Mesothelial cell of epicardium (in vitro differentiated cells): ENCODE data around the gene PSD2. TPM values are rescaled to one million over a fixed set of nuclear protein-coding genes. Genes with fewer than 3 reads are reported as not detected.

Experiments
- DNase-seq, 2 experiments: peaks; one replicate each; pipeline ENCODE4 v3.0.0; 2021; ENCODE audit warnings: low spot score in 2 of 2; ENCODE audit not compliant: unreplicated experiment in 2 of 2
- H3K27ac Mint-ChIP-seq: 2 replicates; pipeline ENCODE4 v1.8.0; 2021; ENCODE audit warnings: mixed read lengths
- H3K27me3 Mint-ChIP-seq: 2 replicates; pipeline ENCODE4 v1.8.0; 2021; ENCODE audit warnings: low read depth, mixed read lengths
- H3K36me3 Mint-ChIP-seq: 2 replicates; pipeline ENCODE4 v1.8.0; 2021; ENCODE audit warnings: mixed read lengths
- H3K4me1 Mint-ChIP-seq: 2 replicates; pipeline ENCODE4 v1.8.0; 2021; ENCODE audit warnings: mixed read lengths
- H3K4me3 Mint-ChIP-seq: 2 replicates; pipeline ENCODE4 v1.8.0; 2021; ENCODE audit warnings: mild to moderate bottlenecking, moderate library complexity, mixed read lengths
- H3K9me3 Mint-ChIP-seq: 2 replicates; pipeline ENCODE4 v1.8.0; 2021; ENCODE audit warnings: mixed read lengths
- total RNA-seq: library from RNA; stranded (reverse); gene quantifications from 3 replicates; pipeline ENCODE4 v1.2.1, GENCODE V29; 2021
- TF ChIP-seq, protein P1 (sequence below): fragments of 200-600 bp; sonication (generic); IDR thresholded peaks from one replicate; pipeline ENCODE4 v1.5.0; 2021; ENCODE audit warnings: antibody characterized with exemption; ENCODE audit not compliant: unreplicated experiment

Gene PSD2
- total RNA-seq, 1 donor from 2014 or later, result 0.78 TPM

DNA sequence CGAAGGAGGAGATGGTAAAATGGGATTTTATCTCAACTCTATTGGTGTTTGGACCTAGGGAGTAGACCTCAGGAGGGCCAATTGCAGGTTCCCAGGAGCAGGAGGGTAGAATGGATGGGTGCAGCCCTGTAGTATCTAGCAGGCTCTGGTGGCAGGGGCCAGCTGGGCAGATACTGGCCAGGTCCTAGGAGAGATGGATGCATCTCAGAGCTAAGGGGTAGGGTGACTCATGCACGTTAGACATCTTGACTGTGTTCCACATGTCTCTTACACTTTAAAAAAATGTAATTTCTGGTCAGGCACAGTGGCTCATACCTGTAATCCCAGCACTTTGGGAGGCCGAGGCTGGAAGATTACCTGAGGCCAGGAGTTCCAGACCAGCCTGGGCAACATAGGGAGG lies 22.4 kb downstream of the PSD2 start:
- Mint-ChIP-seq H3K27ac (no peak overlapping the region), H3K4me1 (no peaks in the 10 kb centered on the region), H3K36me3 (no peaks in the 10 kb centered on the region), H3K4me3 (no peak overlapping the region), H3K27me3 (peaks cover 54% of the 10 kb centered on the region), H3K9me3 (peaks cover 13% of the 10 kb centered on the region)
- no peak for DNase-seq
- TF ChIP-seq, protein P1, sequence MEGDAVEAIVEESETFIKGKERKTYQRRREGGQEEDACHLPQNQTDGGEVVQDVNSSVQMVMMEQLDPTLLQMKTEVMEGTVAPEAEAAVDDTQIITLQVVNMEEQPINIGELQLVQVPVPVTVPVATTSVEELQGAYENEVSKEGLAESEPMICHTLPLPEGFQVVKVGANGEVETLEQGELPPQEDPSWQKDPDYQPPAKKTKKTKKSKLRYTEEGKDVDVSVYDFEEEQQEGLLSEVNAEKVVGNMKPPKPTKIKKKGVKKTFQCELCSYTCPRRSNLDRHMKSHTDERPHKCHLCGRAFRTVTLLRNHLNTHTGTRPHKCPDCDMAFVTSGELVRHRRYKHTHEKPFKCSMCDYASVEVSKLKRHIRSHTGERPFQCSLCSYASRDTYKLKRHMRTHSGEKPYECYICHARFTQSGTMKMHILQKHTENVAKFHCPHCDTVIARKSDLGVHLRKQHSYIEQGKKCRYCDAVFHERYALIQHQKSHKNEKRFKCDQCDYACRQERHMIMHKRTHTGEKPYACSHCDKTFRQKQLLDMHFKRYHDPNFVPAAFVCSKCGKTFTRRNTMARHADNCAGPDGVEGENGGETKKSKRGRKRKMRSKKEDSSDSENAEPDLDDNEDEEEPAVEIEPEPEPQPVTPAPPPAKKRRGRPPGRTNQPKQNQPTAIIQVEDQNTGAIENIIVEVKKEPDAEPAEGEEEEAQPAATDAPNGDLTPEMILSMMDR, result no peak

DNA sequence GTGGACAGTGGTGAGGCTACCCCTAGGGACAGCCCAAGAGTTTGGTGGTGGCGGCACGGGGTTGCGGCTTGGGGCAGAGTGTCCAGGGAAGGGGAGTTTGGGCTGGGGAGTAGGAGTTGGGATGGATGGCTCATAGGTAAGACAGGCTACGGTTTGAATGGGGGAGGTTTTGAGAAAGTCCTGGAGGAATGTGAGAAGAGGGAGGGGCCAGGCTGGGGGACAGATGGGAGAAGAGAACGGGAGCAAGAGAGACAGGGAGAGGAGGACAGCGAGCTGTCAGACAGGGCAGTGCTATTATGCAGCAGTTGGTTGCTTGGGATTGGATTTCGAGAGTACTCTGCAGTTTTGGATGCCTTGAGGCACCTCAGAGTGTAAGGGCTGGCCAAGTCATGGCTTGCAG lies 24.5 kb downstream of the PSD2 start:
- H3K4me1 Mint-ChIP-seq, result no peaks in the 10 kb centered on the region
- no peak for DNase-seq
- H3K27me3 Mint-ChIP-seq, result peaks cover 67% of the 10 kb centered on the region
- no peak overlapping the region for H3K4me3 Mint-ChIP-seq
- TF ChIP-seq, protein P1, result no peak
- no peaks in the 10 kb centered on the region for H3K36me3 Mint-ChIP-seq
- no peak overlapping the region for H3K27ac Mint-ChIP-seq
- H3K9me3 Mint-ChIP-seq, result peaks cover 13% of the 10 kb centered on the region

DNA sequence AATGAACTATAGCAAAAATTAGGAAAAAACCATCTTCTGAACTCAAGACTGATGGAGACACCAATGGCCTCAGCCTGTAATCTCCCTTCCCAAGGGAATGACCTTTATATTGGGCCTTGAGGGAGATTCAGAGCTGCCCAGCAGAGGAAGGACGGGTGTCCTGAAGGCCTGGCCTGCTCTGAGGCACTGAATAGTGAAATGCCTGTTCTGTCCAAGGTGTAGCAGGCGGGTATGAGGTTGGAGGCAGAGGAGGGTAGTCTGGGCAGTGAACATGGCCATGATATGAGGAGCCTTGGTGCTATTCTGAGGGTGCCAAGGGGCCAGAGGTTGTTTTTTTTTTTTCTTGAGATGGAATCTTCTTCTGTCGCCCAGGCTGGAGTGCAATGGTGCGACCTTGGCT lies 25.0 kb downstream of the PSD2 start:
- no peak overlapping the region for H3K4me3 Mint-ChIP-seq
- TF ChIP-seq, protein P1, result no peak
- H3K36me3 Mint-ChIP-seq, result no peaks in the 10 kb centered on the region
- H3K27ac Mint-ChIP-seq, result no peak overlapping the region
- no peak for DNase-seq
- H3K9me3 Mint-ChIP-seq, result peaks cover 13% of the 10 kb centered on the region
- no peaks in the 10 kb centered on the region for H3K4me1 Mint-ChIP-seq
- H3K27me3 Mint-ChIP-seq, result peaks cover 69% of the 10 kb centered on the region

GRCh38 chr5:139821806-139822552 lies 26.4 kb downstream of the PSD2 start:
- Mint-ChIP-seq H3K27ac (no peak overlapping the region), H3K9me3 (peaks cover 13% of the 10 kb centered on the region), H3K27me3 (peaks cover 73% of the 10 kb centered on the region), H3K4me3 (no peak overlapping the region), H3K4me1 (no peaks in the 10 kb centered on the region), H3K36me3 (no peaks in the 10 kb centered on the region)
- TF ChIP-seq, protein P1, result no peak
- no peak for DNase-seq

DNA sequence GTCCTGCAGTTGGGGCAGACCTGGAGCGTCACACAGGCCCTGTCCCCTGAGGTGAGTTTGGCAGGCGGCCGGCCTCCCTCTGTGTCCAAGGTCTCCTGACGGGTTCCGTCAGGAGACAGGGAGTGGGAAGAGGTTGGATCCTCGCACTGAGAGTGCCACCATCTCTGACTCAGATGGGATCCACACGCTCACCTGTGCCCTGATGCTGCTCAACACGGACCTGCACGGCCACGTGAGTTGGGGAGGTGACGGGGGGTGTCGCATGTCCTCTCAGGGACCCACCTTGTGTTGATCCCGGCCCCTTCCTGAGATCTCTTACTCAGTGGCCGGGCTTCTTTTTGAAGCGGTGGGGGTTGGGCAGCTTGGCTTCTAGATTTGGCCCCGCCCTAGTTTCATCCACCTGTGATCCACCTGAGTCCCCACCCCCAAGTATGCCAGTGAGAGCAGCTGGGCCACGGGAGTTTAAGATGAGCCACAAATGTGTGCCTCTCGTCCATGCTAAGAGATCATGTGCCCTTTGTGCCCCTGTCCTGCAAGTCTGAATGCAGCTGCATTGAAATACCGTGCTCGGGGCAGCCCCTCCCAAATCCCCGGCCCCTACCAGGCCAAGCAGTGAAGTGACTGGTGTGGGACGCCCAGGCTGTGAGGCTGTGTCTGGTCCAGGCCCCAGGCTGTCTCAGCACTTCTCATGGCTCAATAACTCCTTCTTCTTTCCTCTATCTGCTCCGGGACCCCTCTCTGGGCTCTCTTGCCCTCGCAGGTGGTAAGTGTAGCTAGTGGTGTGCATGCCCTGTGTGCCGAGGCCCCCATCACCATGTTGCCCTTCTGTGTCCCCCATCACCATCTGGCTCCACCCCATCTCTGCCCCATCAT lies 27.2 kb downstream of the PSD2 start:
- Mint-ChIP-seq H3K9me3 (peaks cover 13% of the 10 kb centered on the region), H3K4me1 (no peaks in the 10 kb centered on the region), H3K27ac (no peak overlapping the region), H3K27me3 (peaks cover 74% of the 10 kb centered on the region), H3K36me3 (no peaks in the 10 kb centered on the region), H3K4me3 (no peak overlapping the region)
- no peak for DNase-seq
- TF ChIP-seq, protein P1, result no peak
